HG03196 (cell line): ENCODE results near the gene ANKRD45.
"Not testable (repeated sequence)": the region's sequence is repeated elsewhere in the genome, so short reads cannot be mapped to it uniquely, and the experiment has no call there.

Experiments
- ATAC-seq: cut with Tn5 transposase; IDR thresholded peaks from one replicate; pipeline ENCODE4 v1.9.1; 2021; ENCODE audit not compliant: unreplicated experiment

Gene ANKRD45

DNA sequence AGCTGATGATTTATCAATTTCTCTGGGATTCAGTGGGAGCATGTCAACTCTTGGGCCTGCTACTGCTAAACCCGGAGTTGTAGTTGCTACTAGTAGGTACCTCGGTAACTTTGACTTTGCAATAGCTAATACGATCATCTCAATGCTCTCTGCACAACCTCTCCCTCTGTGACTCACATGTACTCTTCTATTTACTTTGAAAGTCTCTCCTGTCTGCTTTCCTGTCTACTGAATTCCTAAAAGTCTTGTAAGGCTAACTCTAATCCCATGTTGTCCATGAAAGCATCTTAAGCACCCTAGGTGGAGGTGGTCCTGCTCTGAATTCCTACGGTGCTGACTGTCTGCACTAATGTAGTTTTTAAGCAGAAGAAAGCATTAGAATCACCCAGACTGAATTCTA lies 96.1 kb downstream of the ANKRD45 start:
- no peak for ATAC-seq

DNA sequence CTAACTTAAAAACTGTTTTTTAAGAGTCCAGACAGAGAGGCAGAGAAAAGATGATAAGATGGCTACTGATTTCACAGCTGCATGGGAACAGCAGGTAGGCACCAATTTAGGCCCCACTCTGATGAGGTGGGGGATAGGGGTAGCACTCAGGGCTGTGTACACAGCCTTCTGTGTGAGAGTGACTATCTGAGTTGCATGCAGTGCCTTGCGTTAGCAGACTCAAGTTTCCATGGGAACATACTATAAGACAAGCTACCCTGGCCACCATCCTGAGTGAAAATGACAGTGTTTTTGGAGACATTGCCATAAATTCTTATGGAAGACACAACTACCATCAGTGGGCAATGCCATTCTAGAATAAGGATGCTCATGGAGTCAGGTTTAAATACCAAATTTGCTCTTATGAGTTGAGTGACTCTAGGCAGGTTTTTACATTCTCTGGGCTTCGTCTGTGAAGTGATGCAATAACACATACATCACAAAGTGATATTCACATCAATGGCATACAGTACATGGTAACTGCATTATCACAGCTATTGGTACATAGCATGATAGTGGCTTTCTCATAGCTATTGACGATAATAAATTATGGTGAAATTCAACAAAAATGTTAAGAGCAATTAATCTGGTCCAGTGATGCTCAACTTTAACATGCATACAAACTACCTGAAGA lies 97.3 kb downstream of the ANKRD45 start:
- no peak for ATAC-seq

DNA sequence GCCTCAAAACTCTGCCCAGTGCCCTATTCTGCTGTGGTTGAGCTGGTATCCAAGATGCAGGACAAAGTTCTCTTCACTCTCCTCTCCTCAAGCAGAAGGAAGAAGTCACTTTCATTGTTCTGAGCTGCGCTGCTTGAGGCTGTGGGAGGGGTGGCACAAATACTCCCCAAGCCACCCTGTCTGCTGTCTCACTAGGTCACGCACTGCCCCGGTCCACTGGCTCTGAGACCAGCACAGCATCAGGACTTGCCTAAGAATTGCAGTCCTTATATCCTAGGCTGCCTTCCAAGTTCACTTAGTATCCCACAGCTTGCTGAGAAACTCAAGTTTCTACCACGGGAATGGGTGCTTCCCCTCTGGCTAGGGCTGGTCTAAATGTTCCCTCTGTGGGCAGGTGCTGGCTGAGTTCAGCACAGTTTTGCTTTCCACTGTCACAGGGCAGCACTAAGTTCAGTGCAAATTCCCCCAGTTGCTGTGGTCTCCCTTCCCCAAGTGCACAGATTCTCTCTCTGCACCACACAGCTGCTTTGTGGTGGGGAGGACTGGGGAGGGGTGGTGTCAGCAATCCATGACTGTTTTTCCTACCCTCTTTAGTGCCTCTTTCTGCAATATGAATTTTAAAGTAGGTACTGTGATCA lies 99.2 kb downstream of the ANKRD45 start:
- no peak for ATAC-seq

DNA sequence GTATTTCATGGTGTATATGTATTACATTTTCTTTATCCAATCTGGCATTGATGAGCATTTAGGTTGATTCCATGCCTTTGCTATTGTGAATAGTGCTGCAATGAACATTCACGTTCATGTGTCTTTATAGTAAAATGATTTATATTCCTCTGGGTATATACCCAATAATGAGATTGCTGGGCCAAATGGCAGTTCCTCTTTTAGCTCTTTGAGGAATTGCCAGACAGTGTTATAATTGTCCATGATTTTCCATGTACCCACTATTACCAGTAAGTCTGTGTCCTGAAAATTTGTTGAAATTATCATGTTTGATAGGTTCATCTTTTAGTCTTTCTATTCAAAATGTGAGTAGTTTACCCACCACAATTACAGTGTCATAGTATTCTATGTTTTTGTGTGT lies 101.2 kb downstream of the ANKRD45 start:
- no peak for ATAC-seq

DNA sequence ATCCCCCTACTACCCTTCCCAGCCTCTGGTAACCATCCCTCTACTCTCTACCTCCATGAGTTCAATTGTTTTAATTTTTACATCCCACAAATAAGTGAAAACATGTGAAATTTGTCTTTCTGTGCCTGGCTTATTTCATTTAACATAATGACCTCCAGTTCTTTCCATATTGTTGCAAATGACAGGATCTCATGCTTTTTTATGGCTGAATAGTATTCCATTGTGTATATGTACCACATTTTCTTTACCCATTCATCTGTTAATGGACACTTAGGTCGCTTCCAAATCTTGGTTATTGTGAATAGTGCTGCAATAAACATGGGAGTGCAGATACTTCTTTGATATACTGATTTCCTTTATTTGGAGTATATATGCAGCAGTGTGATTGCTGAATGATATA lies 105.8 kb downstream of the ANKRD45 start:
- not testable (repeated sequence) for ATAC-seq

DNA sequence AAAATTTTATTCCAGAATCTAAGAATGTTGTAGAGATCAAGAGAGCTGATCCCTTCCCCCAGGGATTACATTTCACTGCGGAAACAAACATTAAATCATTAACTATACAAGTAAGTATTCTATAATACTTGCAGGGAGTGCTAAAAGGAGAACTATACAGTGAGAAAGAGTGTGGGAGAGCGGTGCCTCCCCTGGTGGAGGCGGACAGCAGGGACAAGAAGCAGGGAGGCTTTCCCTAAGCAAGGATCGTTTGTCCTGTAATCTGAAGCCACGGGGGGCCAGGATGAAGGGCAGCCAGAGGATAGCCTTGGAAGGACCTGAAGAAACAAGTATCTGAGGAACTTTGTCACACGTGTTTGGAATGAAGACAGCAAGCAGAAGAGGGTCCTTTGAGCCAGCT lies 106.8 kb downstream of the ANKRD45 start:
- no peak for ATAC-seq

DNA sequence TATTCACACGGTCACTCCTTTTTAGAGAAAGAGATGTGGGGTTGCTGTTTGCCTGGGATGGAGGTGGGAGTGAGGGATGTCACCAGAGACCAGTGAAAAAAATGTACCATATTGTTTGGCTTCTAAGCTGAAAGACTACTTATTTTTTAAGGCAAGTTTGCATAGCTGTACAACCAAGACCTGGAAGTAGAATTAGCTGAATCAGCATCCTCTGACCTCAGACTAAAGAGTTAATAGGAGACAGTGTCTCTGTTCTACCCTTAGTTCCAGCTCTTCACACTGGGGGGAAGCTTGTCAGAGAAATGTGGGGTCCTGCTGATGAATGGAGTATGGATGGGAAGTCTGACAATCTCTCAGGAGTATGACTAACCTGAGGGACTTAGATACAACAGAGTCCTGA lies 108.4 kb downstream of the ANKRD45 start:
- ATAC-seq: no peak

DNA sequence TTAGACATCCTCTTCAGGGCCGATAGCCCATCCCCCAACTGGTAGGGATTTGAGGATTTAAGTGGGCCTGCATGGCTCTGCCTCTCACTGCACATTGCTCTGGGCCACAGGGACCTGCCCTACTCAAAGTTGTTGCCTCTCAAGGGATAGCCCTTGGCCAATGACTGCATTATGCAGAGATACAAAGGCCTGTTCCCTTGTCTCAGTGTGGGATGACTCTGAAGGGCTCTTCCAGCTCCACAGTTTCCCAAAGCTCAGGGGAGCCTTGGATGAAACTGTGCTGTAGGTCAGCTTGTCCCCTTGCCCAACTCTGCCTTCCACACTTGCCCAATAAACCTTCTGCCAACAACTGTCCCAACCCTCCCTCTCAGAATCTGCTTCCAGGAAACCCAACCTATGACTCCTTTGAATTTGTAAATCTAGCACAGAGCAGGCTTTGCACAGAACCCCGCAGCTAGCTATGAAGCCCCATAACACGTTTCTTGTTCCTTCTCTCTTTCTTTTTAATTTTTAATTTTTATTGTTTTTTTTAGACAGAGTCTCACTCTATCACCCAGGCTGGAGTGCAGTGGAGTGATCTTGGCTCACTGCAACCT lies 109.3 kb downstream of the ANKRD45 start:
- ATAC-seq: no peak
